ENCODE data around the gene PAXIP1. TPM values are rescaled to one million over a fixed set of nuclear protein-coding genes. Genes with fewer than 3 reads are reported as not detected.

Gene PAXIP1
- total RNA-seq, 2 experiments from 2014 or later: 6.4 to 6.7 TPM

DNA sequence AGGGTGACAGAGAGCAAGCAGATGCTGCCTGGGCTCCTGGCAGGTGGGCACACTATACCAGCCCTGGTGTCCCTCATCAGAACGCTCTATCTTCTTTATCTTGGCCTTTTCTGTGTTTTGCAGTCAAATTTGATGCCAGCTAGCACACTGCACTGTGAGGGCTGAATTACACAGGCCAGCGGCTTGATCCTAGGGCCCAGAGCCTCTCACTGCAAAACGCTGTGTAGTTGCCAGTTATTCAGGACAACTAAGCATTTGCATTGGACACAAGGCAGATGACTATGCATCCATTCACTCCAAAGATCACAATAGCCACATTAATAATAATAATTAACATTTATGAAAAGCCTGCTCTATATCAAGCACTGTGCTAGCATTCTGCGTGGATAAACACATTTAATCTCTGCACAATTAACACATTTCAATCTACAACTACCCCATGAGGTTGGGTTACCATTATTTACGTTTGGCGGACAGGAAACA, 100.3 kb downstream of the PAXIP1 start:
- no peak for ATAC-seq (ENCODE audit: poor library complexity)
- H3K4me3 ChIP-seq (ENCODE audit: low read length): no peak overlapping the region
- H3K36me3 ChIP-seq (ENCODE audit: insufficient read depth, low read length): no peaks in the 10 kb centered on the region
- no peak overlapping the region for H3K4me3 Mint-ChIP-seq
- H3K27me3 Mint-ChIP-seq: peaks cover 6% of the 10 kb centered on the region
- no peaks in the 10 kb centered on the region for H3K9me3 Mint-ChIP-seq
- CTCF ChIA-PET: no interaction called here
- H3K27me3 ChIP-seq (ENCODE audit: control insufficient read depth in 1 of 2, insufficient read depth in 2 of 2, low read length in 2 of 2): no peaks in the 10 kb centered on the region
- H3K27ac ChIP-seq (ENCODE audit: low read depth in 1 of 2, low read length in 2 of 2): no peak overlapping the region
- POLR2A ChIA-PET: no interaction called here
- no peak overlapping the region for H3K27ac Mint-ChIP-seq
- TF ChIP-seq, protein P1, sequence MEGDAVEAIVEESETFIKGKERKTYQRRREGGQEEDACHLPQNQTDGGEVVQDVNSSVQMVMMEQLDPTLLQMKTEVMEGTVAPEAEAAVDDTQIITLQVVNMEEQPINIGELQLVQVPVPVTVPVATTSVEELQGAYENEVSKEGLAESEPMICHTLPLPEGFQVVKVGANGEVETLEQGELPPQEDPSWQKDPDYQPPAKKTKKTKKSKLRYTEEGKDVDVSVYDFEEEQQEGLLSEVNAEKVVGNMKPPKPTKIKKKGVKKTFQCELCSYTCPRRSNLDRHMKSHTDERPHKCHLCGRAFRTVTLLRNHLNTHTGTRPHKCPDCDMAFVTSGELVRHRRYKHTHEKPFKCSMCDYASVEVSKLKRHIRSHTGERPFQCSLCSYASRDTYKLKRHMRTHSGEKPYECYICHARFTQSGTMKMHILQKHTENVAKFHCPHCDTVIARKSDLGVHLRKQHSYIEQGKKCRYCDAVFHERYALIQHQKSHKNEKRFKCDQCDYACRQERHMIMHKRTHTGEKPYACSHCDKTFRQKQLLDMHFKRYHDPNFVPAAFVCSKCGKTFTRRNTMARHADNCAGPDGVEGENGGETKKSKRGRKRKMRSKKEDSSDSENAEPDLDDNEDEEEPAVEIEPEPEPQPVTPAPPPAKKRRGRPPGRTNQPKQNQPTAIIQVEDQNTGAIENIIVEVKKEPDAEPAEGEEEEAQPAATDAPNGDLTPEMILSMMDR (IDR thresholded peaks at IDR 0.05): no peak
- H3K36me3 Mint-ChIP-seq (ENCODE audit: low read depth): no peaks in the 10 kb centered on the region
- H3K4me1 Mint-ChIP-seq (ENCODE audit: low read depth): no peaks in the 10 kb centered on the region
- H3K9me3 ChIP-seq (ENCODE audit: control insufficient read depth in 1 of 2, insufficient read depth in 1 of 2, low read length in 2 of 2): peaks cover 0 to 13% of the 10 kb centered on the region in 2 experiments
- no peak for DNase-seq
- H3K4me1 ChIP-seq (ENCODE audit: insufficient read depth, low read length): no peaks in the 10 kb centered on the region
- intact Hi-C loops (cut with DNase I, micrococcal nuclease): no loop called here

DNA sequence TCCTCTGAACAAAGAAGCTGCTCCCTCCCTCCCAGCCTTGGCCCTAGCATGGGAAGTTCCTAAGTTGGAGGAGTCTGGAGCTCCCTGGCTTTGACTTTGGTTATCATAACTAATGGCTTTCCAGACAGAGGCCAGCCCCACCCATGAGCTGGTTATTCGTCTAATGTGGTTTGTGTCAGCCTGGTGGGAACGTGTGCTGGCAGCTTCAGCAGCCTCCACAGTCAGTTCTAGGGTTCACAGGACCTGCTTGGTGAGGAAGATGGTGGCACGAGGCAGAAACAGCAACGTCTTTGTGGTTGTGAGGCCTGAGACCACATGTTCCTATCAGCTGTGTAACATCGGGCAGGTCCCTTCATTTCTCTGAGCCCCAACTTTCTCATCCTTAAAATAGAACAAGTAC, 103.1 kb downstream of the PAXIP1 start:
- Histone ChIP-seq H3K4me3 (ENCODE audit: low read length) (no peak overlapping the region), H3K27ac (ENCODE audit: low read depth in 1 of 2, low read length in 2 of 2) (no peak overlapping the region), H3K4me1 (ENCODE audit: insufficient read depth, low read length) (no peaks in the 10 kb centered on the region), H3K9me3 (ENCODE audit: control insufficient read depth in 1 of 2, insufficient read depth in 1 of 2, low read length in 2 of 2) (peaks cover 0 to 13% of the 10 kb centered on the region in 2 experiments), H3K36me3 (ENCODE audit: insufficient read depth, low read length) (no peaks in the 10 kb centered on the region), H3K27me3 (ENCODE audit: control insufficient read depth in 1 of 2, insufficient read depth in 2 of 2, low read length in 2 of 2) (peaks cover 0 to 8% of the 10 kb centered on the region in 2 experiments)
- H3K36me3 Mint-ChIP-seq (ENCODE audit: low read depth): no peaks in the 10 kb centered on the region
- H3K9me3 Mint-ChIP-seq: no peaks in the 10 kb centered on the region
- peaks cover 5% of the 10 kb centered on the region for H3K27me3 Mint-ChIP-seq
- intact Hi-C loops (cut with DNase I, micrococcal nuclease): no loop called here
- H3K27ac Mint-ChIP-seq: no peak overlapping the region
- H3K4me1 Mint-ChIP-seq (ENCODE audit: low read depth): no peaks in the 10 kb centered on the region
- CTCF ChIA-PET: no interaction called here
- ATAC-seq (ENCODE audit: poor library complexity) (no peak), DNase-seq (no peak)
- no peak overlapping the region for H3K4me3 Mint-ChIP-seq
- POLR2A ChIA-PET: no interaction called here
- TF ChIP-seq, protein P1 (IDR thresholded peaks at IDR 0.05): no peak

DNA sequence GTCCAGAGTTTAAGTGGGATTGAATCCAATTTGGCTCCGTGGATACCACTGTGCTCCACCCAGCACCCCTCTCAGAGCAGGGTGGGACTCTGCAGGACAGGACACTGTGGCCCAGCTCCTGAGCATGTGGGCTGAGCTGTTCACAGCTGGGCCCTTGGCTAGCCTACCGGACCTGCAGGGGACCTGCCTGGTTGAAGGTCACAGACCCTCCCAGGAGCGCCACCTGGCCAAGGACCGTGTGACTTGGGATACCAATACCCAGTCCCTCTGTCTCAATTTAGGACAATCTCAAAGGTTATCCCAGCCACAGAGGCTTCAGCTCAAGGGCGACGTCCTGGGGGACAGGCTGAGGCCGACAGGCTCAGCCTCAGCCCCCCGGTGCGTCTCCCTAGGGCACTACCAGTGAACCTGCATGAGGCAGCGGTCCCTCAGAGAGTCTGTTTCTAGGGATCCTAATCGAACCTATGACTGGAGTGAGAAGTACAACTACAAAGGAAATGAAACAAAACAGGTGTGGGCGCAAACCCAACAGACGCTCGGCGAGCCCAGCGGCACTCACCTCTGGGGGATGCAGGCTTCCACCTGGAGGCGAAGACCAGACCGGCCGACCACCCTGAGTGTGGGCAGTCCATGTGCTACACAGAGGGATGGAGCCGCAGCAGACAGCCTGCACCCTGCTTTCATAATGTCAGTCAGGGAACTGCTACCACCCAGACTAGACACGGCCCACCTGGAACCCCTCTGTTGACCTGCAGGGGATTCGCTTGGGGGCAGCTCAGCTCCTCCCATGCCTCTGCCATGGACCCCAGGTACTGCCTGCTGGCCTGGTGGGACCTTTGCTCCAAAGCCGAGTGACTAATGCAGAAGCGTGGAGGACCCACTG, 103.7 kb downstream of the PAXIP1 start:
- CTCF ChIA-PET: no interaction called here
- ATAC-seq (ENCODE audit: poor library complexity): no peak

More for the DNA sequence above, 103.7 kb downstream of the PAXIP1 start:
- peaks cover 0 to 8% of the 10 kb centered on the region in 2 experiments for H3K27me3 ChIP-seq (ENCODE audit: control insufficient read depth in 1 of 2, insufficient read depth in 2 of 2, low read length in 2 of 2)
- intact Hi-C loops (cut with DNase I, micrococcal nuclease): no loop called here
- no peak overlapping the region for H3K4me3 ChIP-seq (ENCODE audit: low read length)
- no peaks in the 10 kb centered on the region for H3K36me3 ChIP-seq (ENCODE audit: insufficient read depth, low read length)
- POLR2A ChIA-PET: no interaction called here
- Mint-ChIP-seq H3K36me3 (ENCODE audit: low read depth) (no peaks in the 10 kb centered on the region), H3K27ac (no peak overlapping the region), H3K4me1 (ENCODE audit: low read depth) (no peaks in the 10 kb centered on the region), H3K4me3 (no peak overlapping the region), H3K27me3 (peaks cover 6% of the 10 kb centered on the region), H3K9me3 (no peaks in the 10 kb centered on the region)
- H3K4me1 ChIP-seq (ENCODE audit: insufficient read depth, low read length): no peaks in the 10 kb centered on the region
- TF ChIP-seq, protein P1 (IDR thresholded peaks at IDR 0.05): no peak
- H3K27ac ChIP-seq (ENCODE audit: low read depth in 1 of 2, low read length in 2 of 2): no peak overlapping the region
- peaks cover 0 to 13% of the 10 kb centered on the region in 2 experiments for H3K9me3 ChIP-seq (ENCODE audit: control insufficient read depth in 1 of 2, insufficient read depth in 1 of 2, low read length in 2 of 2)
- no peak for DNase-seq
